Ectodermal cell (in vitro differentiated cells): ENCODE measurements around the gene ELANE.
"Not testable (repeated sequence)": the region's sequence is repeated elsewhere in the genome, so short reads cannot be mapped to it uniquely, and the experiment has no call there.

Experiments
- H3K27ac ChIP-seq: 2 replicates; pipeline ENCODE4 v1.7.0; 2013; ENCODE audit warnings: mild to moderate bottlenecking, low read depth, low read length; ENCODE audit not compliant: insufficient read depth, poor library complexity, severe bottlenecking
- H3K27me3 ChIP-seq: 2 replicates; pipeline ENCODE4 v1.7.0; 2013; ENCODE audit warnings: mild to moderate bottlenecking, low read length; ENCODE audit not compliant: insufficient read depth, control insufficient read depth, poor library complexity, severe bottlenecking
- H3K36me3 ChIP-seq: one replicate; pipeline ENCODE4 v1.7.0; 2013; ENCODE audit warnings: low read length; ENCODE audit not compliant: control insufficient read depth, insufficient read depth
- H3K4me1 ChIP-seq: one replicate; pipeline ENCODE4 v1.7.0; 2013; ENCODE audit warnings: low read length; ENCODE audit not compliant: control insufficient read depth, insufficient read depth
- H3K4me3 ChIP-seq: 2 replicates; pipeline ENCODE4 v1.7.0; 2013; ENCODE audit warnings: low read depth, low read length, control low read depth; ENCODE audit not compliant: insufficient read depth
- H3K9me3 ChIP-seq: 2 replicates; pipeline ENCODE4 v1.7.0; 2013; ENCODE audit warnings: mild to moderate bottlenecking, low read length, moderate library complexity; ENCODE audit not compliant: control insufficient read depth
- WGBS, 2 experiments: methylation state at CpG; one replicate each; pipeline ENCODE4 v1.1.7; 2013; ENCODE audit warnings: missing lambda C conversion rate in 2 of 2; 5-methylcytosine and 5-hydroxymethylcytosine counted together

The ELANE gene

DNA sequence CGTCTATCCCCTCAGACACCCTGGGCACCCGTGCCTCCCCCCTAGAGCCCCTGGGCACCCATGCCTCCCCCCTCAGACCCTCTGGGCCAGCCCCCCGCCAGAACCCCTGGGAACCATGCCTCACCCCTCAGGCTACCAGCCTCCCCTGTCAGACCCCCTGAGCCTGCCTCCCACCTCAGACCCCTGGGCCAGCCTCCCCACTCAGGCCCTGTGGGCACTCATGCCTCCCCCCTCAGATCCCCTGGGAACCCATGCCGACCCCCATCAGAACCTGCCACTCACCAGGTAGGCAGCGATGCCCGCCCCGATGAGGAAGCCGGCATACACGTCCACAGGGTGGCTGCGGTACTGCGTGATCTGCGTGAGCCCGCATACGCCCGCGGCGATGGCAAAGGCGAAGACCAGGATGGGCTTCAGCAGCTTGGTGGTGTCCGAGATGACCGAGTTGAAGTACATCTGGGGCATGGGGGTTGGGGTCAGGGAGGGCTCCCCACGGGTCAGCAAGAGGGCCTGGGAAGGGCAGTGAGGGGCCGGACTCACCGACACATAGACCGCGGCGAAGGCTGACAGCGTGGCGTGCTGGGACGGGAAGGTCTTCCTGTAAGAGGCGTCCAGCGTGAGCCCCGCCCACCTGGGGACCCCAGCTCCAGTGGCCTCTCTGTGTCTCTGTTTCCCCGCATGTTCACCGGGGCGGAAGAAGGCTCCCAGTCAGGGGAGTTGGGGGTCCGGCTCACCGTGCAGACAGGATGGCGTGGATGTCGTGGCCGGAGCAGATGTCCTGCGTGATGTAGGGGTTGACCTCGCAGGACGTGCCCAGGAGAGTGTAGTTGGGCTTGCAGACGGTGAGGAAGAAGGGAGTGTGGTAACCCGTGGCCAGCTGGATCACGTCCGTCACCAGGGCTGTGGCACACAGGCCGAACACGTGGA lies 37.7 kb upstream of the ELANE start:
- H3K27ac ChIP-seq, result no peak overlapping the region
- no peaks in the 10 kb centered on the region for H3K9me3 ChIP-seq
- peaks cover 38% of the 10 kb centered on the region for H3K36me3 ChIP-seq
- H3K27me3 ChIP-seq, result no peaks in the 10 kb centered on the region
- WGBS, 2 experiments, result 95 to 96% methylated on average over 49 of the region's 49 CpGs
- no peak overlapping the region for H3K4me3 ChIP-seq
- no peaks in the 10 kb centered on the region for H3K4me1 ChIP-seq

DNA sequence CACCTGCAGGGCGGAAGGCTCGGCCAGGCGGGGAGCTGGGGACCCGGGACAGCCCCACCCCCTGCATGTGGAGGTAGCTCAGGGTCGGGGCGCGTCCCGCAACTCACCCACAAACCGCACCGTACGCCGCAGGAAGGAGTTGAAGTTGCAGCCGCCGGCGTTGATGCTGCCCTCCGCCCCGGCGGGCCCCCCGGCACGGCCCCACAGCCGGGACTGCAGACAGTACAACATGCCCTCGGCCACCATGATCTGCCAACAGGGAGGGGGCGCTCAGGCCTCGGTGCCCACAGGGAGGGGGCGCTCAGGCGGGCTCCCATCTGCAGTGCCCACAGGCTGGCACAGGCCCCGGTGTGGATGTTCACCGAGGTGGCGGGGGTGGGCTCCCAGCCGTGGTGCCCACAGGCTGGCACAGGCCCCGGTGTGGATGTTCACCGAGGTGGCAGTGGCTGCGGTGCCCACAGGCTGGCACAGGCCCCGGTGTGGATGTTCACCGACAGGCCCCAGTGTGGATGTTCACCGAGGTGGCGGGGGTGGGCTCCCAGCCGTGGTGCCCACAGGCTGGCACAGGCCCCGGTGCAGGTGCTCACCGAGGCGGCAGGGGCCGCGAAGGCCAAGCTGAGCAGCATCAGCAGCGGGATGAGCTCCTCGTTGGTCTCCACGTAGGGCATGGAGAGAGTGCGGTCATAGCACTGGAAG lies 36.9 kb upstream of the ELANE start:
- Histone ChIP-seq H3K27me3 (no peaks in the 10 kb centered on the region), H3K27ac (no peak overlapping the region), H3K4me1 (no peaks in the 10 kb centered on the region), H3K4me3 (no peak overlapping the region), H3K9me3 (no peaks in the 10 kb centered on the region), H3K36me3 (peaks cover 30% of the 10 kb centered on the region)
- WGBS, 2 experiments, result 96% methylated on average over 47 of the region's 47 CpGs

DNA sequence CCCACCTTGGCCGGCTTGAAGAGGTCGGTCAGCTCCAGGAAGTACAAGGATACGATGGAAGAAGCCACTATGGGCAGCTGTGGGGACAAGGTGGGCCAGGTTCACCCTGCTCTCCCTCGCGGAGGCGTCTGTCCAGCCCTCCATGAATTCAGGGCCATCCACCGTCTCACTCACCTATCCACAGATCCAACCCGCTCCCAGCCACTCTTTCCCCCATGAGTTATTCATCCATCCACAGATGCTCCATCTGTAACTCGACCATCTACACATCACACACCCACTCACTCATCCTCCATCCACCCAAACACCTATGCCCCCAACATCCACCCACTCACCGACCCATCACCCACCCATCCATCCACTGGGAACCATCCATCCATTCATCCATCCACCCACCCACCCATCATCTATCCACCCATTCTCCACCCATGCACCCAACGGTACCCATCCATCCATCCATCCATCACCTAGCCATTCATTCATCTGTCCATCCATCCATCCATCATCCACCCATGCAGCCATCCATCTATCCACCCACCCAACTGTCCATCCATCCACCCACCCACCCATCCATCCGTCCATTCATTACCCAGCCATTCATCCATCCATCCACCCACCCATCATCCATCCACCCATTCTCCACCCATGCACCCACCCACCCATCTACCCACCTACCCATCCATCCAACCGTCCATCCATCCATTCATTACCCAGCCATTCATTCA lies 36.2 kb upstream of the ELANE start:
- 94% methylated on average over 13 of the region's 13 CpGs for WGBS, 2 experiments
- H3K4me1 ChIP-seq, result no peaks in the 10 kb centered on the region
- H3K27ac ChIP-seq, result no peak overlapping the region
- H3K4me3 ChIP-seq, result no peak overlapping the region
- no peaks in the 10 kb centered on the region for H3K9me3 ChIP-seq
- peaks cover 23% of the 10 kb centered on the region for H3K36me3 ChIP-seq
- no peaks in the 10 kb centered on the region for H3K27me3 ChIP-seq

DNA sequence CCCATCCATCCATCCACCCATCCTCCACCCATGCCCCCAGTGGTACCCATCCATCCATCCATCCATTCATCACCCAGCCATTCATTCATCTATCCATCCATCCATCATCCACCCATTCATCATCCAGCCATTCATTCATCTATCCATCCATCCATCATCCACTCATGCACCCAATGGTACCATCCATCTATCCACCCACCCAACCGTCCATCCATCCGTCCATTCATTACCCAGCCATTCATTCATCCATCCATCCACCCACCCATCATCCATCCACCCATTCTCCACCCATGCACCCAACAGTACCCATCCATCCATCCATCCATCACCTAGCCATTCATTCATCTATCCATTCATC lies 35.6 kb upstream of the ELANE start:
- H3K4me1 ChIP-seq, result no peaks in the 10 kb centered on the region
- H3K27ac ChIP-seq, result no peak overlapping the region
- no peaks in the 10 kb centered on the region for H3K9me3 ChIP-seq
- peaks cover 17% of the 10 kb centered on the region for H3K36me3 ChIP-seq
- no peaks in the 10 kb centered on the region for H3K27me3 ChIP-seq
- no peak overlapping the region for H3K4me3 ChIP-seq
- 90 to 92% methylated on average over 2 of the region's 2 CpGs for WGBS, 2 experiments

DNA sequence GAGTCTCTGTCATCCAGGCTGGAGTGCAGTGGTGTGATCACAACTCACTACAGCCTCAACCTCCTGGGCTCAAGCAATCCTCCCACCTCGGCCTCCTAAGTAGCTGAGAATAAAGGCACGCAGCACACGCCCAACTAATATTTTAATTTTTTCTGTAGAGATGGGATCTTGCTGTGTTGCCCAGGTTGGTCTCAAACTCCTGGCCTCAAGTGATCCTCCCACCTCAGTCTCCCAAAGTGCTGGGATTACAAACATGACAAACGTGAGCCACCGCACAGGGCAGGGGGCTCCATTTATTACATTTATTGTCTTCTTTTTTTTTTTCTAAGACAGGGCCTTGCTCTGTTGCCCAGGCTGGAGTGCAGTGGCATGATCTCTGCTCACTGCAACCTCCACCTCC lies 31.9 kb upstream of the ELANE start:
- H3K27ac ChIP-seq, H3K4me1 ChIP-seq, H3K36me3 ChIP-seq, H3K9me3 ChIP-seq, H3K27me3 ChIP-seq, H3K4me3 ChIP-seq: not testable (repeated sequence)
- 91 to 93% methylated on average over 5 of the region's 5 CpGs for WGBS, 2 experiments

DNA sequence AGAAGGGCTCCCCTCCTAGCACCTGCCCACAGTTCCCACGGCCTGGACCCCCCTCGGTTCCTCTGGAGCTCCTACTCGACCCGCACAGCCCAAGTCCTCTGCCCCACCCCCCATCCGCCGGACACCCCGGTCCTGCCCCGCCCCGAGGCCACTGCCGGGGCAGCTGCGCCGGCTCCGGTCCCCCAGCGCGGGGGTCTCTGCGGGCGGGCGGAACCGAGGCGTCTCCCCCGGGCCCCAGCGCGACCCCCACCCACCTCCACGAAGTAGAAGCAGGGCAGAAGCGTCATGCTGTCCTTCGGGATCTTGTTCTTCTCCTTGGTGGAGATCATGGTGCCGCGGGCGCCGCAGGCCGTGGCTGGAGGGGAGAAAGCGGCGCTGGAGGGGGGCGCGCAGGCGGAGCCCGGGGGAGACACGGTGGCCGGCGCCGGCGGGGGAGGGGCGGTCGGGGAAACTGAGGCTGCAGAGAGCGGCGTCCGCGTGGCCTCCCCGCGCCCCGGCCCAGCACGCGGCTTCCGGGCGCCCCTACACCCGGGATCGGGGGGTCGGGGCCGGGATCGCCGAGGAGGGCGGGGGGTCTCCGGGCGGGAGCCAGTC lies 30.8 kb upstream of the ELANE start:
- no peaks in the 10 kb centered on the region for H3K36me3 ChIP-seq
- H3K4me1 ChIP-seq, result peaks cover 8% of the 10 kb centered on the region
- no peaks in the 10 kb centered on the region for H3K9me3 ChIP-seq
- peak overlapping the region; percentile 63 for H3K4me3 ChIP-seq
- peak overlapping the region; percentile 22 for H3K27ac ChIP-seq
- H3K27me3 ChIP-seq, result no peaks in the 10 kb centered on the region
- WGBS, 2 experiments, result 1 to 2% methylated on average over 64 of the region's 64 CpGs

DNA sequence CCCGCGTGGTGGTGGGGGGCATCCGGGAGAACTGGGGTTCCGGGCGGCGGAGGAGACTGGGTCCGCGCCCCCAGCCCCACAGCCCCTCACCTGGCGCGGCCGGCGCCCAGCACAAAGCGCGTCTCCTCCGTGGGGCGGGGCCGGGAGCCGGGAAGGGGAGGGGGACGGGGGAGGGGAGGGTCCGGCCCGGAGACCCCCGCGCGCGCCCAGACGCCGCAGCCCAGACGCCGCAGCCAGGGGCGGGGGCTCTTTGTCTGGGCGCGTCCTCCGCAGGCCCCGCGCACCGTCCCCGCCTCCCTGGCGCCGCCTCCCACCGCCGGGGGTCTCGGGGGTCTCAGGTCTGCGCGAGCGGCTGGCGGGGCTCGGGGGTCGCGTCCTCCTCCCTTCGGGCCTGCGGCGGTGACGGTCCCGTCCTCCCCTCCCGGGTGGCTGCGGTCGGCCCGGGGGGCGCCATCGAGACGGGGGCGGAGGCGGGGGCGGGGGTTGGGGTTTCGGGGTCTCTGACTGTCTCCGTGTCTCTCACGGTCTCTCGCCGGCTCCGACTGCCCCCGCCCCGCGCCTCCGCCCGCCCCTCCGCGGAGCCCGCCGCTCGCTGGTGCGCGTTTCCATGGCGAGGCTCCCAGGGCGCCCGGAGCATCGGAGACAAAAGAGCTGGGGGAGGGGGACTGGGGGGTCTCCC lies 30.1 kb upstream of the ELANE start, which contains the start of gene PLPPR3:
Gene PLPPR3 (minus strand): TSS at position 131 of the 679 bp plus-strand sequence. CDS start 396 bp downstream, outside the sequence.
- Histone ChIP-seq H3K27ac (peak within 1 kb of the TSS; percentile 76), H3K4me3 (peak within 1 kb of the TSS; percentile 63), H3K36me3 (no peaks in the 10 kb centered on the region), H3K9me3 (no peaks in the 10 kb centered on the region), H3K27me3 (no peaks in the 10 kb centered on the region), H3K4me1 (peaks cover 8% of the 10 kb centered on the region)
- 0% methylated on average over 86 of the region's 86 CpGs for WGBS, 2 experiments

DNA sequence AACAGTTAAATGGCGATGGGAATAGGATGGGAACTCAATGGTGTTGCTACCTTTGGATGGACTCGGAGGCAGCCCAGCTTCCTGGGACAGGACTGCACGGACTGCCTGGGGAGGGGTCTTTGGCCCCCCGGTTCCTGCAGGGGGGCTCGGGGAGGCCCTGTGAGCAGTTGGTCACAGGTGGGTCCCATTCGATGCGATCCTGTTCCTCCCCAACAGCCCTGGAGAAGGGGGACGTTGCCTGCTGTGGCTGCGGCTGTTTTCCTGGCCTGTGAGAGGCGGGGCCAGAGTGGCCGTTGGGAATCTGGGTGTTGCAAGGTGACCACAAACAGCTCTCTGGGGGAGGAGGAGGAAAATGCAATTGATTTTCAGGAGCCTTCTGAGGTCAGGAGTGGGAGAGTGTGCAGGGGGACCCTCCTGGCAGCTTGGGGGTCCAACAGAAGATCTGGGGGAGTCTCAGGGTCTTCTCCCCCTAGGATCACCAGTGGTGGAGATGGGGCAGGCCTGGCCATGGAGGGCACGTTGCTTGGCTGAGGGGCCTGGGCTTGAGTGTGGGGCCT lies 28.5 kb upstream of the ELANE start:
- H3K27ac ChIP-seq, result no peak overlapping the region
- H3K4me3 ChIP-seq, result no peak overlapping the region
- no peaks in the 10 kb centered on the region for H3K27me3 ChIP-seq
- peaks cover 8% of the 10 kb centered on the region for H3K4me1 ChIP-seq
- WGBS, 2 experiments, result 59 to 62% methylated on average over 12 of the region's 12 CpGs
- no peaks in the 10 kb centered on the region for H3K36me3 ChIP-seq
- no peaks in the 10 kb centered on the region for H3K9me3 ChIP-seq

DNA sequence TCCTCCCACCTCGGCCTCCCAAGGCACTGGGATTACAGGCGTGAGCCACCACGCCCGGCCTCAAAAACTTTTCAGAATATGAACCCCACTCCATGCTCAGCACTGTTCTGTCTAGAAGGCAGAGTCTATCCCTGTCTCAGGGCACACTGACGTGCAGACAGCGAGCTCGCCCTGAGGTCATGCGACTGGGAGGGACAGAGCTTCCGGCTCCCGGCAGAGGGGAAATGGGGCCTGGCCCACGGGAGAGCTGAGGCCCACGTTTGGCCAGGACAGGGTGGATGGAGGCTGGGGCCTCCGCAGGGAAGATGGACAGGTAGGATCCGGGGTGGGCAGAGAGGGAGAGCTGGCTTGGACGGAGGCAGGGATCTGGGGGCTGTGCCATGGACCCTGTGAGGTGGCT lies 27.2 kb upstream of the ELANE start:
- Histone ChIP-seq H3K4me1 (peaks cover 8% of the 10 kb centered on the region), H3K27me3 (no peaks in the 10 kb centered on the region), H3K36me3 (no peaks in the 10 kb centered on the region), H3K9me3 (no peaks in the 10 kb centered on the region), H3K4me3 (no peak overlapping the region), H3K27ac (no peak overlapping the region)
- 89 to 90% methylated on average over 15 of the region's 15 CpGs for WGBS, 2 experiments
